ENCODE results near the gene PKD2L1. TPM values are rescaled to one million over a fixed set of nuclear protein-coding genes. Genes with fewer than 3 reads are reported as not detected.

PKD2L1 gene
- total RNA-seq, 4 donors from 2014 or later = 0.14 to 1.9 TPM; not detected in 2

GRCh38 chr10:100319707-100320402 lies 10.2 kb downstream of the PKD2L1 start:
- peaks cover 48% of the 10 kb centered on the region for H3K27me3 ChIP-seq
- 43 to 64% methylated on average over 1 of the region's 1 CpG for WGBS, 2 donors (ENCODE audit: low coverage in 1 of 2)

GRCh38 chr10:100318207-100318606 lies 11.8 kb downstream of the PKD2L1 start:
- no peak overlapping the region for H3K4me3 ChIP-seq
- H3K9me3 ChIP-seq = no peaks in the 10 kb centered on the region
- no peaks in the 10 kb centered on the region for H3K4me1 ChIP-seq
- WGBS, 2 donors (ENCODE audit: low coverage in 1 of 2) = 83 to 87% methylated on average over 4 of the region's 4 CpGs
- H3K36me3 ChIP-seq = no peaks in the 10 kb centered on the region
- peaks cover 60% of the 10 kb centered on the region for H3K27me3 ChIP-seq
- no peak for DNase-seq
- in situ Hi-C loops (cut with MboI; ENCODE audit: low pct_ligation_motif_present in 1 of 4, low pct_unique_long_range_greater_than_20kb in 1 of 4, low sequenced_read_pairs in 3 of 4) (no loop called here), intact Hi-C loops (cut with DNase I; ENCODE audit: low total_unique reads) (no loop called here)
- TF ChIP-seq CTCF (IDR thresholded peaks at IDR 0.05) (no peak), POLR2A (IDR thresholded peaks at IDR 0.05) (no peak), POLR2AphosphoS5 (IDR thresholded peaks at IDR 0.05) (no peak), EP300 (IDR thresholded peaks at IDR 0.05; ENCODE audit: low read depth) (no peak)
- H3K27ac ChIP-seq = no peak overlapping the region

More at GRCh38 chr10:100319707-100320402, 10.2 kb downstream of the PKD2L1 start:
- no peaks in the 10 kb centered on the region for H3K36me3 ChIP-seq
- intact Hi-C loops (cut with DNase I; ENCODE audit: low total_unique reads) = no loop called here
- H3K9me3 ChIP-seq = no peaks in the 10 kb centered on the region
- H3K4me3 ChIP-seq = no peak overlapping the region
- no peak overlapping the region for H3K27ac ChIP-seq
- DNase-seq = no peak
- TF ChIP-seq POLR2A (IDR thresholded peaks at IDR 0.05) (no peak), POLR2AphosphoS5 (IDR thresholded peaks at IDR 0.05) (no peak), EP300 (IDR thresholded peaks at IDR 0.05; ENCODE audit: low read depth) (no peak), CTCF (IDR thresholded peaks at IDR 0.05) (no peak)
- H3K4me1 ChIP-seq = no peaks in the 10 kb centered on the region
- in situ Hi-C loops (cut with MboI; ENCODE audit: low pct_ligation_motif_present in 1 of 4, low pct_unique_long_range_greater_than_20kb in 1 of 4, low sequenced_read_pairs in 3 of 4) = no loop called here

- H3K4me1 ChIP-seq = no peaks in the 10 kb centered on the region
- intact Hi-C loops (cut with DNase I; ENCODE audit: low total_unique reads) = no loop called here
- in situ Hi-C loops (cut with MboI; ENCODE audit: low pct_ligation_motif_present in 1 of 4, low pct_unique_long_range_greater_than_20kb in 1 of 4, low sequenced_read_pairs in 3 of 4) = no loop called here
- TF ChIP-seq EP300 (IDR thresholded peaks at IDR 0.05; ENCODE audit: low read depth) = no peak
- TF ChIP-seq POLR2AphosphoS5 (IDR thresholded peaks at IDR 0.05) = no peak
- no peak for TF ChIP-seq CTCF (IDR thresholded peaks at IDR 0.05)
- no peak for TF ChIP-seq POLR2A (IDR thresholded peaks at IDR 0.05)
- no peaks in the 10 kb centered on the region for H3K36me3 ChIP-seq
- H3K27ac ChIP-seq = no peak overlapping the region
- no peak overlapping the region for H3K4me3 ChIP-seq
- no peak for DNase-seq
- 65 to 73% methylated on average over 3 to 4 of the region's 4 CpGs for WGBS, 2 donors (ENCODE audit: low coverage in 1 of 2)
- H3K9me3 ChIP-seq = no peaks in the 10 kb centered on the region
- peaks cover 77% of the 10 kb centered on the region for H3K27me3 ChIP-seq
Measured at GRCh38 chr10:100315615-100316014, 14.4 kb downstream of the PKD2L1 start.

- no peak overlapping the region for H3K4me3 ChIP-seq
- in situ Hi-C loops (cut with MboI; ENCODE audit: low pct_ligation_motif_present in 1 of 4, low pct_unique_long_range_greater_than_20kb in 1 of 4, low sequenced_read_pairs in 3 of 4) (no loop called here), intact Hi-C loops (cut with DNase I; ENCODE audit: low total_unique reads) (no loop called here)
- H3K4me1 ChIP-seq = no peaks in the 10 kb centered on the region
- DNase-seq = no peak
- no peaks in the 10 kb centered on the region for H3K9me3 ChIP-seq
- 68 to 72% methylated on average over 3 to 4 of the region's 4 CpGs for WGBS, 2 donors (ENCODE audit: low coverage in 1 of 2)
- TF ChIP-seq POLR2A (IDR thresholded peaks at IDR 0.05) (no peak), EP300 (IDR thresholded peaks at IDR 0.05; ENCODE audit: low read depth) (no peak), CTCF (IDR thresholded peaks at IDR 0.05) (no peak), POLR2AphosphoS5 (IDR thresholded peaks at IDR 0.05) (no peak)
- peaks cover 45% of the 10 kb centered on the region for H3K27me3 ChIP-seq
- no peak overlapping the region for H3K27ac ChIP-seq
- no peaks in the 10 kb centered on the region for H3K36me3 ChIP-seq
Measured at GRCh38 chr10:100311298-100311697, 18.7 kb downstream of the PKD2L1 start.
